Tibial artery (tissue), 4 donors: ENCODE data around the gene ZNF441.

Experiments
- DNase-seq, 2 donors: peaks; one replicate each; pipeline ENCODE4 v3.0.0-alpha.2; 2019
- H3K27ac ChIP-seq, 2 donors: fragments of 200-600 bp; sonication (generic) in 1 of 2; 1 replicate in 1 of 2; 2 replicates in 1 of 2; pipeline ENCODE4 v1.5.1; 2018 to 2019; ENCODE audit warnings: mild to moderate bottlenecking in 1 of 2
- H3K27me3 ChIP-seq, 2 donors: fragments of 200-600 bp; sonication (generic) in 1 of 2; one replicate each; pipeline versions ENCODE4 v1.5.1 to v1.6.0; 2016 to 2019
- H3K36me3 ChIP-seq, 3 donors: fragments of 200-600 bp; sonication (generic) in 2 of 3; one replicate each; pipeline ENCODE4 v1.5.1; 2016 to 2019; ENCODE audit warnings: mild to moderate bottlenecking in 2 of 3
- H3K4me1 ChIP-seq, 4 donors: fragments of 200-600 bp; sonication (generic) in 2 of 4; 1 replicate in 3 of 4; 2 replicates in 1 of 4; pipeline ENCODE4 v1.5.1; 2016 to 2019
- H3K4me3 ChIP-seq, 2 donors: fragments of 200-600 bp; sonication (generic) in 1 of 2; 1 replicate in 1 of 2; 2 replicates in 1 of 2; pipeline ENCODE4 v1.5.1; 2018 to 2019; ENCODE audit warnings: mild to moderate bottlenecking in 2 of 2
- H3K9me3 ChIP-seq, 3 donors: fragments of 200-600 bp; sonication (generic) in 1 of 3; one replicate each; pipeline ENCODE4 v1.5.1; 2016 to 2019
- intact Hi-C: fragments of 100-400 bp; cut with DNase I; formaldehyde crosslinking; loops from one replicate; pipeline ENCODE4 v1.15.0; 2023; ENCODE audit warnings: low total_unique reads
- TF ChIP-seq, protein P1 (sequence below), 2 experiments: fragments of 200-600 bp in 1 of 2; fragments of 450-650 bp in 1 of 2; IDR thresholded peaks; one replicate each; pipeline ENCODE4 v1.5.1; 2017 to 2019; ENCODE audit warnings: antibody characterized with exemption in 2 of 2, mild to moderate bottlenecking in 1 of 2, moderate library complexity in 1 of 2

ZNF441 gene

GRCh38 chr19:11749751-11750150 is 17.0 kb upstream of the ZNF441 start:
- no peaks in the 10 kb centered on the region for H3K36me3 ChIP-seq
- no peaks in the 10 kb centered on the region for H3K27me3 ChIP-seq
- no peak overlapping the region for H3K27ac ChIP-seq
- intact Hi-C loops: no loop called here
- peaks cover 0 to 15% (median 0%) of the 10 kb centered on the region in 3 donors for H3K9me3 ChIP-seq
- H3K4me1 ChIP-seq: no peaks in the 10 kb centered on the region
- DNase-seq: no peak
- no peak overlapping the region for H3K4me3 ChIP-seq
- TF ChIP-seq, protein P1, sequence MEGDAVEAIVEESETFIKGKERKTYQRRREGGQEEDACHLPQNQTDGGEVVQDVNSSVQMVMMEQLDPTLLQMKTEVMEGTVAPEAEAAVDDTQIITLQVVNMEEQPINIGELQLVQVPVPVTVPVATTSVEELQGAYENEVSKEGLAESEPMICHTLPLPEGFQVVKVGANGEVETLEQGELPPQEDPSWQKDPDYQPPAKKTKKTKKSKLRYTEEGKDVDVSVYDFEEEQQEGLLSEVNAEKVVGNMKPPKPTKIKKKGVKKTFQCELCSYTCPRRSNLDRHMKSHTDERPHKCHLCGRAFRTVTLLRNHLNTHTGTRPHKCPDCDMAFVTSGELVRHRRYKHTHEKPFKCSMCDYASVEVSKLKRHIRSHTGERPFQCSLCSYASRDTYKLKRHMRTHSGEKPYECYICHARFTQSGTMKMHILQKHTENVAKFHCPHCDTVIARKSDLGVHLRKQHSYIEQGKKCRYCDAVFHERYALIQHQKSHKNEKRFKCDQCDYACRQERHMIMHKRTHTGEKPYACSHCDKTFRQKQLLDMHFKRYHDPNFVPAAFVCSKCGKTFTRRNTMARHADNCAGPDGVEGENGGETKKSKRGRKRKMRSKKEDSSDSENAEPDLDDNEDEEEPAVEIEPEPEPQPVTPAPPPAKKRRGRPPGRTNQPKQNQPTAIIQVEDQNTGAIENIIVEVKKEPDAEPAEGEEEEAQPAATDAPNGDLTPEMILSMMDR (IDR thresholded peaks at IDR 0.05): no peak

- Histone ChIP-seq H3K4me3 (no peak overlapping the region), H3K27ac (no peak overlapping the region), H3K27me3 (no peaks in the 10 kb centered on the region), H3K9me3 (peaks cover 0 to 22% (median 0%) of the 10 kb centered on the region in 3 donors), H3K36me3 (no peaks in the 10 kb centered on the region), H3K4me1 (no peaks in the 10 kb centered on the region)
- DNase-seq: no peak
- TF ChIP-seq, protein P1 (IDR thresholded peaks at IDR 0.05): no peak
- intact Hi-C loops: no loop called here
Measured at GRCh38 chr19:11752244-11752736, 14.5 kb upstream of the ZNF441 start.

GRCh38 chr19:11754663-11755062 is 12.1 kb upstream of the ZNF441 start:
- intact Hi-C loops: no loop called here
- Histone ChIP-seq H3K36me3 (no peaks in the 10 kb centered on the region), H3K4me3 (no peak overlapping the region), H3K27me3 (no peaks in the 10 kb centered on the region), H3K4me1 (no peaks in the 10 kb centered on the region), H3K27ac (no peak overlapping the region), H3K9me3 (peaks cover 0 to 19% (median 0%) of the 10 kb centered on the region in 3 donors)
- TF ChIP-seq, protein P1 (IDR thresholded peaks at IDR 0.05): no peak
- no peak for DNase-seq

DNA sequence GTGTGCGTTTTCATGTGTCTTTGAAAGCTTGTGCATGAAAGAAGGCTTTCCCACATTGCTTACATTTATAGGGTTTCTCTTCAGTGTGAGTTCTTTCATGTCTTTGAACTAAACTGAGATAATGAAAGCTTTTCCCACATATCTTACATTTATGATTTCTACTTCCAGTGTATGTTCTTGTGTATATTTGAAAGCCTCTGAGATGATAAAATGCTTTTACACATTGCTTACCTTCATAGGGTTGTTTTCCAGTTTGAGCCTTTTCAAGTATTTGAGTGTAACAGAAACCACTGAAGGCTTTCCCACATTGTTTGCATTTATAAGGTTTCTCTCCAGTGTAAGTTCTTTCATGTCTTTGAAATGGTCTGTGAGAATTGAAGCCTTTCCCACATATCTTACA is 9.8 kb upstream of the ZNF441 start:
- TF ChIP-seq, protein P1 (IDR thresholded peaks at IDR 0.05): no peak
- intact Hi-C loops: no loop called here
- no peak overlapping the region for H3K4me3 ChIP-seq
- peaks cover 0 to 13% (median 0%) of the 10 kb centered on the region in 3 donors for H3K9me3 ChIP-seq
- no peaks in the 10 kb centered on the region for H3K27me3 ChIP-seq
- H3K27ac ChIP-seq: no peak overlapping the region
- no peak for DNase-seq
- no peaks in the 10 kb centered on the region for H3K4me1 ChIP-seq
- no peaks in the 10 kb centered on the region for H3K36me3 ChIP-seq

GRCh38 chr19:11759805-11760204 is 7.0 kb upstream of the ZNF441 start:
- Histone ChIP-seq H3K36me3 (no peaks in the 10 kb centered on the region), H3K27ac (no peak overlapping the region), H3K4me1 (no peaks in the 10 kb centered on the region), H3K9me3 (peaks cover 0 to 9% (median 0%) of the 10 kb centered on the region in 3 donors), H3K27me3 (no peaks in the 10 kb centered on the region), H3K4me3 (no peak overlapping the region)
- no peak for DNase-seq
- TF ChIP-seq, protein P1 (IDR thresholded peaks at IDR 0.05): no peak
- intact Hi-C loops: no loop called here

- peaks cover 0 to 9% (median 8%) of the 10 kb centered on the region in 4 donors for H3K4me1 ChIP-seq
- H3K36me3 ChIP-seq: no peaks in the 10 kb centered on the region
- H3K27me3 ChIP-seq: no peaks in the 10 kb centered on the region
- no peaks in the 10 kb centered on the region for H3K9me3 ChIP-seq
- no peak for DNase-seq
- TF ChIP-seq, protein P1 (IDR thresholded peaks at IDR 0.05): no peak
- intact Hi-C loops: no loop called here
- no peak overlapping the region for H3K4me3 ChIP-seq
- H3K27ac ChIP-seq: no peak overlapping the region
Measured at GRCh38 chr19:11763117-11763516, 3.7 kb upstream of the ZNF441 start.
